Fibroblast of lung (primary cell): ENCODE measurements around the gene NEK11.

Experiments used
- CTCF ChIP-seq, 2 donors: IDR thresholded peaks in 1 of 2; conservative IDR thresholded peaks in 1 of 2; 1 replicate in 1 of 2; 2 replicates in 1 of 2; pipeline ENCODE4 v1.5.1; 2011 to 2012; ENCODE audit warnings: low read length in 2 of 2, control low read depth in 1 of 2, inconsistent platforms in 1 of 2, low read depth in 1 of 2, mild to moderate bottlenecking in 1 of 2
- EZH2 ChIP-seq: IDR thresholded peaks from 2 replicates; pipeline ENCODE4 v1.5.1; 2012; ENCODE audit warnings: low read length, control low read depth, mild to moderate bottlenecking; ENCODE audit errors: missing control alignments

- no peak for TF ChIP-seq CTCF (conservative IDR thresholded peaks at IDR 0.05 in 1 of 2, IDR thresholded peaks at IDR 0.05 in 1 of 2; ENCODE audit: low read depth in 1 of 2, low read length in 2 of 2)
- TF ChIP-seq EZH2, result no peak
Observed at GRCh38 chr3:131224886-131225550, 198.3 kb downstream of the NEK11 start.
